Kasumi-1 (cell line): Measurements from ENCODE around the gene ZNF853.
"Not testable (repeated sequence)": the region's sequence is repeated elsewhere in the genome, so short reads cannot be mapped to it uniquely, and the experiment has no call there.

ENCODE experiments used
- DNase-seq, 2 experiments: peaks; one replicate each; lab custom pipeline; 2025; lab: John Stamatoyannopoulos, UW

Gene ZNF853

GRCh38 chr7:6614953-6615722, at the start of gene ZNF853:
Gene ZNF853, plus strand, starts transcription at chr7:6615610. Its CDS starts 565 bp downstream, at chr7:6616175.
- no peak for DNase-seq

- no peak for DNase-seq
Observed at GRCh38 chr7:6565655-6566054, 49.8 kb upstream of the ZNF853 start.

GRCh38 chr7:6567886-6568285, 47.5 kb upstream of the ZNF853 start:
- DNase-seq: no peak

- no peak for DNase-seq
Observed at GRCh38 chr7:6571160-6571779, 44.1 kb upstream of the ZNF853 start.

GRCh38 chr7:6575281-6576023, 40.0 kb upstream of the ZNF853 start:
- DNase-seq: no peak

- no peak for DNase-seq
Observed at GRCh38 chr7:6576024-6576866, 39.2 kb upstream of the ZNF853 start.

- DNase-seq: not testable (repeated sequence)
Observed at GRCh38 chr7:6576867-6577368, 38.5 kb upstream of the ZNF853 start.

GRCh38 chr7:6577369-6578113, 37.9 kb upstream of the ZNF853 start, which contains the start of gene ZDHHC4:
Gene ZDHHC4, plus strand, starts transcription at chr7:6577454. Its CDS starts 3,108 bp downstream, at chr7:6580562.
- peak; percentile 52 to 56 for DNase-seq

GRCh38 chr7:6578114-6579084, 37.0 kb upstream of the ZNF853 start:
- no peak for DNase-seq

- peak; percentile 52 to 68 for DNase-seq
Observed at GRCh38 chr7:6579446-6579845, 36.0 kb upstream of the ZNF853 start.

GRCh38 chr7:6585746-6586432, 29.5 kb upstream of the ZNF853 start:
- DNase-seq: not testable (repeated sequence)

- no peak for DNase-seq
Observed at GRCh38 chr7:6588566-6588965, 26.8 kb upstream of the ZNF853 start.

- no peak for DNase-seq
Observed at GRCh38 chr7:6589151-6589828, 26.1 kb upstream of the ZNF853 start.

- DNase-seq: peak; percentile 8 to 26
Observed at GRCh38 chr7:6589829-6590644, 25.4 kb upstream of the ZNF853 start, which contains the start of gene INTS15. Gene INTS15, plus strand, starts transcription at chr7:6590021. Its CDS starts 263 bp downstream, at chr7:6590284.

GRCh38 chr7:6590645-6591110, 24.7 kb upstream of the ZNF853 start:
- no peak for DNase-seq

- no peak for DNase-seq
Observed at GRCh38 chr7:6600093-6600492, 15.3 kb upstream of the ZNF853 start.

GRCh38 chr7:6604458-6604857, 11.0 kb upstream of the ZNF853 start:
- DNase-seq: no peak
